A673 (cell line): Measurements from ENCODE around the gene KCTD14.

Experiments used
- CTCF ChIP-seq: fragments of 300-800, 200-600 bp; sonication (generic); conservative IDR thresholded peaks from 2 replicates; pipeline ENCODE4 v1.5.1; 2017; ENCODE audit warnings: low read depth, mild to moderate bottlenecking, antibody characterized with exemption, low read length, moderate library complexity, mixed read lengths
- EZH2 ChIP-seq: fragments of 200-600 bp; sonication (generic); IDR thresholded peaks from 2 replicates; pipeline ENCODE4 v1.6.1; 2017; ENCODE audit warnings: borderline replicate concordance, low read depth, mild to moderate bottlenecking, mixed read lengths, antibody characterized with exemption, low read length; ENCODE audit not compliant: poor library complexity, severe bottlenecking

- TF ChIP-seq CTCF: no peak
- no peak for TF ChIP-seq EZH2
Observed at GRCh38 chr11:78065203-78065602, 42.1 kb upstream of the KCTD14 start.
